ENCODE results near the gene IL25.

DNA sequence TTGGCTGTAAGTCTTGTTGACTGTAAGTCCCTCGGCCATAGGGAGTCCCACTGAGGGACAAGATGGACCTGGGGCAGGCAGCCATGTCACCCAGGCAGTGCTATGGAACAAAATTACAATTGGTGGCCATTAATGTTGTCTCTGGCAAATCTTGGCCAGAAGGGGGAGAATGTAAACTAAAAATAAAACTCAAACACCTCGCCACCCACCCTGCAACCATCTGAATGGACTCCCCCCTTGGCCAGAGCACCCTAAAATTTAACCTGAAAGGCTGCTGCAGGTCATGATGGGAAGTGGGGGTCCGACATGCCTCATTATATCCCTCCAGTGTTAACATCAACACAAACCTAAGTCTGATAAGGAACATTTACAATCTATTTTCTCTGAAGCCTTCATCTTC is 28.1 kb upstream of the IL25 start:
- no peak for TF ChIP-seq FOXK1 (CRISPR knock-in tag; IDR thresholded peaks at IDR 0.05; ENCODE audit: borderline replicate concordance, low read depth)
- no peak for TF ChIP-seq EP300 (IDR thresholded peaks at IDR 0.05; ENCODE audit: low read depth in 2 of 2, low read length in 2 of 2)
- TF ChIP-seq EP300 (CRISPR knock-in tag; IDR thresholded peaks at IDR 0.05; ENCODE audit: borderline replicate concordance) = no peak
- TF ChIP-seq MYC (CRISPR knock-in tag; IDR thresholded peaks at IDR 0.05; ENCODE audit: borderline replicate concordance) = no peak
- no peak for TF ChIP-seq FIP1L1 (IDR thresholded peaks at IDR 0.05; ENCODE audit: borderline replicate concordance, insufficient read depth, low read depth, low read length)
- TF ChIP-seq, protein P1, sequence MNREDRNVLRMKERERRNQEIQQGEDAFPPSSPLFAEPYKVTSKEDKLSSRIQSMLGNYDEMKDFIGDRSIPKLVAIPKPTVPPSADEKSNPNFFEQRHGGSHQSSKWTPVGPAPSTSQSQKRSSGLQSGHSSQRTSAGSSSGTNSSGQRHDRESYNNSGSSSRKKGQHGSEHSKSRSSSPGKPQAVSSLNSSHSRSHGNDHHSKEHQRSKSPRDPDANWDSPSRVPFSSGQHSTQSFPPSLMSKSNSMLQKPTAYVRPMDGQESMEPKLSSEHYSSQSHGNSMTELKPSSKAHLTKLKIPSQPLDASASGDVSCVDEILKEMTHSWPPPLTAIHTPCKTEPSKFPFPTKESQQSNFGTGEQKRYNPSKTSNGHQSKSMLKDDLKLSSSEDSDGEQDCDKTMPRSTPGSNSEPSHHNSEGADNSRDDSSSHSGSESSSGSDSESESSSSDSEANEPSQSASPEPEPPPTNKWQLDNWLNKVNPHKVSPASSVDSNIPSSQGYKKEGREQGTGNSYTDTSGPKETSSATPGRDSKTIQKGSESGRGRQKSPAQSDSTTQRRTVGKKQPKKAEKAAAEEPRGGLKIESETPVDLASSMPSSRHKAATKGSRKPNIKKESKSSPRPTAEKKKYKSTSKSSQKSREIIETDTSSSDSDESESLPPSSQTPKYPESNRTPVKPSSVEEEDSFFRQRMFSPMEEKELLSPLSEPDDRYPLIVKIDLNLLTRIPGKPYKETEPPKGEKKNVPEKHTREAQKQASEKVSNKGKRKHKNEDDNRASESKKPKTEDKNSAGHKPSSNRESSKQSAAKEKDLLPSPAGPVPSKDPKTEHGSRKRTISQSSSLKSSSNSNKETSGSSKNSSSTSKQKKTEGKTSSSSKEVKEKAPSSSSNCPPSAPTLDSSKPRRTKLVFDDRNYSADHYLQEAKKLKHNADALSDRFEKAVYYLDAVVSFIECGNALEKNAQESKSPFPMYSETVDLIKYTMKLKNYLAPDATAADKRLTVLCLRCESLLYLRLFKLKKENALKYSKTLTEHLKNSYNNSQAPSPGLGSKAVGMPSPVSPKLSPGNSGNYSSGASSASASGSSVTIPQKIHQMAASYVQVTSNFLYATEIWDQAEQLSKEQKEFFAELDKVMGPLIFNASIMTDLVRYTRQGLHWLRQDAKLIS (CRISPR knock-in tag; IDR thresholded peaks at IDR 0.05) = no peak
- no peak for TF ChIP-seq ZNF660 (CRISPR knock-in tag; IDR thresholded peaks at IDR 0.05; ENCODE audit: borderline replicate concordance, low read depth)
- no peak for TF ChIP-seq ZNF747 (CRISPR knock-in tag; IDR thresholded peaks at IDR 0.05; ENCODE audit: borderline replicate concordance)
- TF ChIP-seq, protein P2, sequence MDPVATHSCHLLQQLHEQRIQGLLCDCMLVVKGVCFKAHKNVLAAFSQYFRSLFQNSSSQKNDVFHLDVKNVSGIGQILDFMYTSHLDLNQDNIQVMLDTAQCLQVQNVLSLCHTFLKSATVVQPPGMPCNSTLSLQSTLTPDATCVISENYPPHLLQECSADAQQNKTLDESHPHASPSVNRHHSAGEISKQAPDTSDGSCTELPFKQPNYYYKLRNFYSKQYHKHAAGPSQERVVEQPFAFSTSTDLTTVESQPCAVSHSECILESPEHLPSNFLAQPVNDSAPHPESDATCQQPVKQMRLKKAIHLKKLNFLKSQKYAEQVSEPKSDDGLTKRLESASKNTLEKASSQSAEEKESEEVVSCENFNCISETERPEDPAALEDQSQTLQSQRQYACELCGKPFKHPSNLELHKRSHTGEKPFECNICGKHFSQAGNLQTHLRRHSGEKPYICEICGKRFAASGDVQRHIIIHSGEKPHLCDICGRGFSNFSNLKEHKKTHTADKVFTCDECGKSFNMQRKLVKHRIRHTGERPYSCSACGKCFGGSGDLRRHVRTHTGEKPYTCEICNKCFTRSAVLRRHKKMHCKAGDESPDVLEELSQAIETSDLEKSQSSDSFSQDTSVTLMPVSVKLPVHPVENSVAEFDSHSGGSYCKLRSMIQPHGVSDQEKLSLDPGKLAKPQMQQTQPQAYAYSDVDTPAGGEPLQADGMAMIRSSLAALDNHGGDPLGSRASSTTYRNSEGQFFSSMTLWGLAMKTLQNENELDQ (CRISPR knock-in tag; IDR thresholded peaks at IDR 0.05; ENCODE audit: borderline replicate concordance) = no peak
- TF ChIP-seq FOXA1 (IDR thresholded peaks at IDR 0.05) = no peak
- no peak for TF ChIP-seq FOXA1 (CRISPR knock-in tag; IDR thresholded peaks at IDR 0.05)
- no peak for TF ChIP-seq ZNF792 (CRISPR knock-in tag; IDR thresholded peaks at IDR 0.05)
- TF ChIP-seq, protein P3, sequence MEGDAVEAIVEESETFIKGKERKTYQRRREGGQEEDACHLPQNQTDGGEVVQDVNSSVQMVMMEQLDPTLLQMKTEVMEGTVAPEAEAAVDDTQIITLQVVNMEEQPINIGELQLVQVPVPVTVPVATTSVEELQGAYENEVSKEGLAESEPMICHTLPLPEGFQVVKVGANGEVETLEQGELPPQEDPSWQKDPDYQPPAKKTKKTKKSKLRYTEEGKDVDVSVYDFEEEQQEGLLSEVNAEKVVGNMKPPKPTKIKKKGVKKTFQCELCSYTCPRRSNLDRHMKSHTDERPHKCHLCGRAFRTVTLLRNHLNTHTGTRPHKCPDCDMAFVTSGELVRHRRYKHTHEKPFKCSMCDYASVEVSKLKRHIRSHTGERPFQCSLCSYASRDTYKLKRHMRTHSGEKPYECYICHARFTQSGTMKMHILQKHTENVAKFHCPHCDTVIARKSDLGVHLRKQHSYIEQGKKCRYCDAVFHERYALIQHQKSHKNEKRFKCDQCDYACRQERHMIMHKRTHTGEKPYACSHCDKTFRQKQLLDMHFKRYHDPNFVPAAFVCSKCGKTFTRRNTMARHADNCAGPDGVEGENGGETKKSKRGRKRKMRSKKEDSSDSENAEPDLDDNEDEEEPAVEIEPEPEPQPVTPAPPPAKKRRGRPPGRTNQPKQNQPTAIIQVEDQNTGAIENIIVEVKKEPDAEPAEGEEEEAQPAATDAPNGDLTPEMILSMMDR (CRISPR knock-in tag; IDR thresholded peaks at IDR 0.05) = peak; percentile 24; the same call in 1 of the 2 replicates
- no peak for TF ChIP-seq FOSL1 (CRISPR knock-in tag; IDR thresholded peaks at IDR 0.05; ENCODE audit: borderline replicate concordance)
- no peak for TF ChIP-seq EZH2 (conservative IDR thresholded peaks at IDR 0.05; ENCODE audit: low read depth, low read length)

Measured in HepG2 (cell line).